HEK293 (cell line): ENCODE results near the gene UBE4B.

Experiments used
- ELK4 ChIP-seq: IDR thresholded peaks from 2 replicates; pipeline ENCODE4 v1.6.1; 2011; ENCODE audit warnings: mild to moderate bottlenecking, low read depth, low read length, borderline replicate concordance
- GLIS1 ChIP-seq: fragments of 450-650 bp; formaldehyde crosslinking; IDR thresholded peaks from 2 replicates; pipeline ENCODE4 v1.5.1; 2016; ENCODE audit warnings: missing biosample characterization, missing genetic modification characterization
- KLF8 ChIP-seq: fragments of 450-650 bp; formaldehyde crosslinking; IDR thresholded peaks from 2 replicates; pipeline ENCODE4 v1.5.1; 2016; ENCODE audit warnings: missing biosample characterization, missing genetic modification characterization
- SP3 ChIP-seq: fragments of 450-650 bp; formaldehyde crosslinking; IDR thresholded peaks from 2 replicates; pipeline ENCODE4 v1.5.1; 2016; ENCODE audit warnings: missing biosample characterization, missing genetic modification characterization
- SP7 ChIP-seq: fragments of 450-650 bp; formaldehyde crosslinking; IDR thresholded peaks from 2 replicates; pipeline ENCODE4 v1.5.1; 2016; ENCODE audit warnings: missing biosample characterization, missing genetic modification characterization
- WT1 ChIP-seq: fragments of 450-650 bp; formaldehyde crosslinking; IDR thresholded peaks from 2 replicates; pipeline ENCODE4 v1.5.1; 2016; ENCODE audit warnings: missing biosample characterization, missing genetic modification characterization
- YY1 ChIP-seq: fragments of 450-650 bp; formaldehyde crosslinking; IDR thresholded peaks from 2 replicates; pipeline ENCODE4 v1.5.1; 2018; ENCODE audit warnings: missing biosample characterization, missing genetic modification characterization
- YY2 ChIP-seq: fragments of 450-650 bp; formaldehyde crosslinking; IDR thresholded peaks from 2 replicates; pipeline ENCODE4 v1.5.1; 2016; ENCODE audit warnings: missing biosample characterization, missing genetic modification characterization
- ZBTB26 ChIP-seq: fragments of 450-650 bp; formaldehyde crosslinking; optimal IDR thresholded peaks from 2 replicates; pipeline ENCODE3; 2016; ENCODE audit warnings: missing biosample characterization, mild to moderate bottlenecking, missing genetic modification characterization
- ZFP3 ChIP-seq: fragments of 450-650 bp; formaldehyde crosslinking; IDR thresholded peaks from 2 replicates; pipeline ENCODE4 v1.5.1; 2016; ENCODE audit warnings: low read depth, missing biosample characterization, missing genetic modification characterization
- ZNF112 ChIP-seq: fragments of 450-650 bp; formaldehyde crosslinking; IDR thresholded peaks from 2 replicates; pipeline ENCODE4 v1.5.0; 2017; ENCODE audit warnings: missing biosample characterization, missing genetic modification characterization
- ZNF121 ChIP-seq: fragments of 450-650 bp; formaldehyde crosslinking; IDR thresholded peaks from 2 replicates; pipeline ENCODE4 v1.5.1; 2016; ENCODE audit warnings: missing biosample characterization, missing genetic modification characterization
- ZNF138 ChIP-seq: fragments of 450-650 bp; formaldehyde crosslinking; IDR thresholded peaks from 2 replicates; pipeline ENCODE4 v1.5.1; 2016; ENCODE audit warnings: missing biosample characterization, missing genetic modification characterization, borderline replicate concordance
- ZNF175 ChIP-seq: fragments of 450-650 bp; formaldehyde crosslinking; IDR thresholded peaks from 2 replicates; pipeline ENCODE4 v1.5.1; 2016; ENCODE audit warnings: missing biosample characterization, missing genetic modification characterization
- ZNF239 ChIP-seq: fragments of 450-650 bp; formaldehyde crosslinking; IDR thresholded peaks from 2 replicates; pipeline ENCODE4 v1.5.1; 2016; ENCODE audit warnings: missing biosample characterization, missing genetic modification characterization
- ZNF292 ChIP-seq: fragments of 450-650 bp; formaldehyde crosslinking; IDR thresholded peaks from 2 replicates; pipeline ENCODE4 v1.5.1; 2016; ENCODE audit warnings: low read depth, missing biosample characterization, missing genetic modification characterization, borderline replicate concordance
- ZNF311 ChIP-seq: fragments of 450-650 bp; formaldehyde crosslinking; IDR thresholded peaks from 2 replicates; pipeline ENCODE4 v1.5.1; 2017; ENCODE audit warnings: missing biosample characterization, missing genetic modification characterization, borderline replicate concordance
- ZNF37A ChIP-seq: fragments of 450-650 bp; IDR thresholded peaks from 2 replicates; pipeline ENCODE4 v1.5.1; 2018; ENCODE audit warnings: missing biosample characterization, missing genetic modification characterization
- ZNF514 ChIP-seq: fragments of 450-650 bp; formaldehyde crosslinking; IDR thresholded peaks from 2 replicates; pipeline ENCODE4 v1.5.1; 2016; ENCODE audit warnings: missing biosample characterization, missing genetic modification characterization
- ZNF521 ChIP-seq: fragments of 450-650 bp; formaldehyde crosslinking; IDR thresholded peaks from 2 replicates; pipeline ENCODE4 v1.5.1; 2017; ENCODE audit warnings: missing biosample characterization, mild to moderate bottlenecking, missing genetic modification characterization
- ZNF549 ChIP-seq: fragments of 450-650 bp; IDR thresholded peaks from 2 replicates; pipeline ENCODE4 v1.5.1; 2018; ENCODE audit warnings: missing biosample characterization, missing genetic modification characterization, mild to moderate bottlenecking, inconsistent platforms, moderate library complexity
- ZNF560 ChIP-seq: fragments of 450-650 bp; formaldehyde crosslinking; IDR thresholded peaks from 2 replicates; pipeline ENCODE4 v1.5.1; 2017; ENCODE audit warnings: missing biosample characterization, missing genetic modification characterization, borderline replicate concordance
- ZNF610 ChIP-seq: fragments of 450-650 bp; formaldehyde crosslinking; IDR thresholded peaks from 2 replicates; pipeline ENCODE4 v1.5.1; 2016; ENCODE audit warnings: missing biosample characterization, missing genetic modification characterization, borderline replicate concordance
- ZNF660 ChIP-seq: fragments of 450-650 bp; IDR thresholded peaks from 2 replicates; pipeline ENCODE4 v1.5.1; 2018; ENCODE audit warnings: missing biosample characterization, mild to moderate bottlenecking, missing genetic modification characterization
- ZNF768 ChIP-seq: fragments of 450-650 bp; formaldehyde crosslinking; IDR thresholded peaks from 2 replicates; pipeline ENCODE4 v1.5.1; 2018; ENCODE audit warnings: missing biosample characterization, mild to moderate bottlenecking, missing genetic modification characterization
- ZNF843 ChIP-seq: fragments of 450-650 bp; formaldehyde crosslinking; IDR thresholded peaks from 2 replicates; pipeline ENCODE4 v1.5.1; 2016; ENCODE audit warnings: missing biosample characterization, missing genetic modification characterization
- TF ChIP-seq, protein P1 (sequence below): fragments of 450-650 bp; formaldehyde crosslinking; IDR thresholded peaks from 2 replicates; pipeline ENCODE4 v1.5.1; 2016; ENCODE audit warnings: missing biosample characterization, missing genetic modification characterization
- TF ChIP-seq, protein P2 (sequence below): fragments of 450-650 bp; formaldehyde crosslinking; IDR thresholded peaks from 2 replicates; pipeline ENCODE4 v1.5.1; 2016; ENCODE audit warnings: missing biosample characterization, missing genetic modification characterization
- TF ChIP-seq, protein P3 (sequence below): fragments of 450-650 bp; formaldehyde crosslinking; IDR thresholded peaks from 2 replicates; pipeline ENCODE4 v1.5.0; 2017; ENCODE audit warnings: missing biosample characterization, missing genetic modification characterization, borderline replicate concordance
- TF ChIP-seq, protein P4 (sequence below): fragments of 450-650 bp; formaldehyde crosslinking; IDR thresholded peaks from 2 replicates; pipeline ENCODE4 v1.5.1; 2016; ENCODE audit warnings: missing biosample characterization, missing genetic modification characterization
- TF ChIP-seq, protein P5 (sequence below): fragments of 450-650 bp; formaldehyde crosslinking; IDR thresholded peaks from 2 replicates; pipeline ENCODE4 v1.5.1; 2017; ENCODE audit warnings: missing biosample characterization, missing genetic modification characterization

UBE4B gene

GRCh38 chr1:10209905-10210810 is 177.4 kb downstream of the UBE4B start, which contains the start of gene KIF1B (continued):
- TF ChIP-seq ZNF292 (tag by site-specific recombination) = no peak
- TF ChIP-seq ZNF175 = no peak
- TF ChIP-seq ELK4 = no peak
- TF ChIP-seq ZNF514 (tag by site-specific recombination) = no peak
- TF ChIP-seq ZBTB26 (tag by site-specific recombination) = peak; percentile 97
- TF ChIP-seq ZNF239 = no peak
- TF ChIP-seq, protein P1, sequence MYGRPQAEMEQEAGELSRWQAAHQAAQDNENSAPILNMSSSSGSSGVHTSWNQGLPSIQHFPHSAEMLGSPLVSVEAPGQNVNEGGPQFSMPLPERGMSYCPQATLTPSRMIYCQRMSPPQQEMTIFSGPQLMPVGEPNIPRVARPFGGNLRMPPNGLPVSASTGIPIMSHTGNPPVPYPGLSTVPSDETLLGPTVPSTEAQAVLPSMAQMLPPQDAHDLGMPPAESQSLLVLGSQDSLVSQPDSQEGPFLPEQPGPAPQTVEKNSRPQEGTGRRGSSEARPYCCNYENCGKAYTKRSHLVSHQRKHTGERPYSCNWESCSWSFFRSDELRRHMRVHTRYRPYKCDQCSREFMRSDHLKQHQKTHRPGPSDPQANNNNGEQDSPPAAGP (tag by site-specific recombination) = peak; percentile 67
- peak; percentile 63; the same call in 1 of the 2 replicates for TF ChIP-seq YY1 (tag by site-specific recombination)
- no peak for TF ChIP-seq YY2
- peak; percentile 89 for TF ChIP-seq SP7
- TF ChIP-seq WT1 (tag by site-specific recombination) = no peak; the same call in none of the 2 replicates
- peak; percentile 93 for TF ChIP-seq SP3 (tag by site-specific recombination)
- no peak for TF ChIP-seq ZNF549 (tag by site-specific recombination)
- TF ChIP-seq, protein P2, sequence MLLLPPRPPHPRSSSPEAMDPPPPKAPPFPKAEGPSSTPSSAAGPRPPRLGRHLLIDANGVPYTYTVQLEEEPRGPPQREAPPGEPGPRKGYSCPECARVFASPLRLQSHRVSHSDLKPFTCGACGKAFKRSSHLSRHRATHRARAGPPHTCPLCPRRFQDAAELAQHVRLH = peak; percentile 79; the same call in 1 of the 2 replicates
- TF ChIP-seq GLIS1 (tag by site-specific recombination) = peak; percentile 86
- TF ChIP-seq ZNF138 (tag by site-specific recombination) = no peak
- TF ChIP-seq ZNF37A (tag by site-specific recombination) = no peak
- TF ChIP-seq, protein P3, sequence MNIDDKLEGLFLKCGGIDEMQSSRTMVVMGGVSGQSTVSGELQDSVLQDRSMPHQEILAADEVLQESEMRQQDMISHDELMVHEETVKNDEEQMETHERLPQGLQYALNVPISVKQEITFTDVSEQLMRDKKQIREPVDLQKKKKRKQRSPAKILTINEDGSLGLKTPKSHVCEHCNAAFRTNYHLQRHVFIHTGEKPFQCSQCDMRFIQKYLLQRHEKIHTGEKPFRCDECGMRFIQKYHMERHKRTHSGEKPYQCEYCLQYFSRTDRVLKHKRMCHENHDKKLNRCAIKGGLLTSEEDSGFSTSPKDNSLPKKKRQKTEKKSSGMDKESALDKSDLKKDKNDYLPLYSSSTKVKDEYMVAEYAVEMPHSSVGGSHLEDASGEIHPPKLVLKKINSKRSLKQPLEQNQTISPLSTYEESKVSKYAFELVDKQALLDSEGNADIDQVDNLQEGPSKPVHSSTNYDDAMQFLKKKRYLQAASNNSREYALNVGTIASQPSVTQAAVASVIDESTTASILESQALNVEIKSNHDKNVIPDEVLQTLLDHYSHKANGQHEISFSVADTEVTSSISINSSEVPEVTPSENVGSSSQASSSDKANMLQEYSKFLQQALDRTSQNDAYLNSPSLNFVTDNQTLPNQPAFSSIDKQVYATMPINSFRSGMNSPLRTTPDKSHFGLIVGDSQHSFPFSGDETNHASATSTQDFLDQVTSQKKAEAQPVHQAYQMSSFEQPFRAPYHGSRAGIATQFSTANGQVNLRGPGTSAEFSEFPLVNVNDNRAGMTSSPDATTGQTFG (tag by site-specific recombination) = no peak
- peak; percentile 97 for TF ChIP-seq KLF8 (tag by site-specific recombination)
- no peak for TF ChIP-seq ZNF560 (tag by site-specific recombination)
- TF ChIP-seq, protein P4, sequence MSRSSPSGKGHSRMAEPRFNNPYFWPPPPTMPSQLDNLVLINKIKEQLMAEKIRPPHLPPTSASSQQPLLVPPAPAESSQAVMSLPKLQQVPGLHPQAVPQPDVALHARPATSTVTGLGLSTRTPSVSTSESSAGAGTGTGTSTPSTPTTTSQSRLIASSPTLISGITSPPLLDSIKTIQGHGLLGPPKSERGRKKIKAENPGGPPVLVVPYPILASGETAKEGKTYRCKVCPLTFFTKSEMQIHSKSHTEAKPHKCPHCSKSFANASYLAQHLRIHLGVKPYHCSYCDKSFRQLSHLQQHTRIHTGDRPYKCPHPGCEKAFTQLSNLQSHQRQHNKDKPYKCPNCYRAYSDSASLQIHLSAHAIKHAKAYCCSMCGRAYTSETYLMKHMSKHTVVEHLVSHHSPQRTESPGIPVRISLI (tag by site-specific recombination) = no peak
- TF ChIP-seq, protein P5, sequence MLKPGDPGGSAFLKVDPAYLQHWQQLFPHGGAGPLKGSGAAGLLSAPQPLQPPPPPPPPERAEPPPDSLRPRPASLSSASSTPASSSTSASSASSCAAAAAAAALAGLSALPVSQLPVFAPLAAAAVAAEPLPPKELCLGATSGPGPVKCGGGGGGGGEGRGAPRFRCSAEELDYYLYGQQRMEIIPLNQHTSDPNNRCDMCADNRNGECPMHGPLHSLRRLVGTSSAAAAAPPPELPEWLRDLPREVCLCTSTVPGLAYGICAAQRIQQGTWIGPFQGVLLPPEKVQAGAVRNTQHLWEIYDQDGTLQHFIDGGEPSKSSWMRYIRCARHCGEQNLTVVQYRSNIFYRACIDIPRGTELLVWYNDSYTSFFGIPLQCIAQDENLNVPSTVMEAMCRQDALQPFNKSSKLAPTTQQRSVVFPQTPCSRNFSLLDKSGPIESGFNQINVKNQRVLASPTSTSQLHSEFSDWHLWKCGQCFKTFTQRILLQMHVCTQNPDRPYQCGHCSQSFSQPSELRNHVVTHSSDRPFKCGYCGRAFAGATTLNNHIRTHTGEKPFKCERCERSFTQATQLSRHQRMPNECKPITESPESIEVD (tag by site-specific recombination) = no peak
- no peak for TF ChIP-seq ZNF311 (tag by site-specific recombination)
- TF ChIP-seq ZFP3 (tag by site-specific recombination) = peak; percentile 61; the same call in 1 of the 2 replicates
- no peak for TF ChIP-seq ZNF112 (tag by site-specific recombination)
- no peak for TF ChIP-seq ZNF521 (tag by site-specific recombination)
- no peak for TF ChIP-seq ZNF121 (tag by site-specific recombination)
- TF ChIP-seq ZNF843 (tag by site-specific recombination) = peak; percentile 40; the same call in 1 of the 2 replicates
- TF ChIP-seq ZNF610 (tag by site-specific recombination) = 0 out of 2 replicates have a peak, but pooled peaks have one; percentile 68
- peak; percentile 79; the same call in 1 of the 2 replicates for TF ChIP-seq ZNF660 (tag by site-specific recombination)
- no peak for TF ChIP-seq ZNF768 (tag by site-specific recombination)
